Measurements from ENCODE around the gene PIAS4. TPM values are rescaled to one million over a fixed set of nuclear protein-coding genes. Genes with fewer than 3 reads are reported as not detected.

Gene PIAS4
- total RNA-seq, 1 donor from 2014 or later, result 32.2 TPM

DNA sequence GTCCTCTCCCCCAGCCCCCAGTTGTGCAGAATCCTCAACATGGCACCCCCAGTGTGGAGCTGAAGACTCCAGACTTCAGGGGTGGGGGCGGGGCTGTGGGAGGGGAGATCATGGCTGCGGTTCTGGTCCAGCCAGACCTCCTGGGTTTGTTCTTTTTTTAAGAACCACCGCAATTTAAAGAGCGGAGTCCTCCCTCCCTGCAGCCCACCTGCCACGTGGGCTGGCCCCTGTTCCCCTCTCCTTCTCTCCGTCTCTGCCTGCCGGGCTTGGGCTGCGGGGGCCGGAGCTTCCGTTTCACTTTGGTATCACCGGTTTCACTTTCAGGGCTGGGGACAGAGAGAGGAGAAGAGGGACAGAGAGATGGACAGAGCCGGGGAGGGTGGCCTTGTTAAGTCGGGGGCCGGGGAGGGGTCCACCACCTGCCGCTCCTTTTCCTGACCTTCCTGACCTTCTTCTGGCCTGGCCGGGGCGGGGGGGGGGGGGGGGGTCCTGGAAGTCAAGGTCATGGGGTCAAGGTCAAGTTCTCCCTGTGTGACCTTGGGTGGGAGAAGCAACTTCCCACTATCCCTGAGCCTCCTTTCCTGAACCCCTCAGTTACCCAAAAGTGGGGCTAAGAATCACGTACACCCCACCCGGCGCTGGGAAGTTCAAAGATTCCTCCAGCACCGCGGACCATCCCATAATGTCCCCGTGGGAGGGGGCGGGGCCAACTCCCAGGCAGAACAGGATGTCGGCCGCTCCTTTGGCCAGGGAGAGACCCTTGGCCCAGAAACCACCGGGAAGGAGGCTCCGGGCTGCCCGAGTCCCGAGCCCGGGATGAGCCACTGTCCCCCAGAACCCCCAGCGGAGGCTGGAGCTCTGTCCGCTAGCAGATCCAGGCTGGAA, 70.5 kb downstream of the PIAS4 start:
- DNase-seq, result peak; percentile 88
- Mint-ChIP-seq H3K9me3 (no peaks in the 10 kb centered on the region), H3K4me1 (peaks cover 39% of the 10 kb centered on the region), H3K27ac (peak overlapping the region; percentile 87), H3K27me3 (no peaks in the 10 kb centered on the region), H3K36me3 (ENCODE audit: low read depth) (no peaks in the 10 kb centered on the region), H3K4me3 (peak overlapping the region; percentile 76)
- intact Hi-C loops (cut with micrococcal nuclease), result loop anchor here (1.0 kb wide), 1 partner anchor 12 kb away; the partner anchor contains the start of gene ZBTB7A

DNA sequence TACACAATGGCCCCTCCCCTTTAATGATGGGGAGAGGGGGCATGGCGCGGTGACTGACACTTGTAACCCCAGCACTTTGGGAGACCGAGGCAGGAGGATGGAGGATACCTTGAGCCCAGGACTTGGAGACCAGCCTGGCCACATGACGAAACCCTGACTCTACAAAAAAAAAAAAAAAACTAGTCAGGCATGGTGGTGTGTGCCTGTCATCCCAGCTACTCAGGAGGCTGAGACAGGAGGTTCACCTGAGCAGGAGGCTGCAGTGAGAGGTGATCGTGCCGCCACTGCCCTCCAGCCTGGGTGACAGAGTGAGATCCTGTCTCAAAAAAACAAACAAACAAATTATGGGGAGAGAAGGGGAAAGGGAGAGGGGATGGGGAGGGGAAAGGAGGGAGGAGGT, 72.9 kb downstream of the PIAS4 start:
- intact Hi-C loops (cut with micrococcal nuclease), result no loop called here
- H3K9me3 Mint-ChIP-seq, result no peaks in the 10 kb centered on the region
- H3K27ac Mint-ChIP-seq, result peak overlapping the region; percentile 36
- peaks cover 37% of the 10 kb centered on the region for H3K4me1 Mint-ChIP-seq
- no peaks in the 10 kb centered on the region for H3K27me3 Mint-ChIP-seq
- H3K4me3 Mint-ChIP-seq, result no peak overlapping the region
- H3K36me3 Mint-ChIP-seq (ENCODE audit: low read depth), result peaks cover 1% of the 10 kb centered on the region
- no peak for DNase-seq

DNA sequence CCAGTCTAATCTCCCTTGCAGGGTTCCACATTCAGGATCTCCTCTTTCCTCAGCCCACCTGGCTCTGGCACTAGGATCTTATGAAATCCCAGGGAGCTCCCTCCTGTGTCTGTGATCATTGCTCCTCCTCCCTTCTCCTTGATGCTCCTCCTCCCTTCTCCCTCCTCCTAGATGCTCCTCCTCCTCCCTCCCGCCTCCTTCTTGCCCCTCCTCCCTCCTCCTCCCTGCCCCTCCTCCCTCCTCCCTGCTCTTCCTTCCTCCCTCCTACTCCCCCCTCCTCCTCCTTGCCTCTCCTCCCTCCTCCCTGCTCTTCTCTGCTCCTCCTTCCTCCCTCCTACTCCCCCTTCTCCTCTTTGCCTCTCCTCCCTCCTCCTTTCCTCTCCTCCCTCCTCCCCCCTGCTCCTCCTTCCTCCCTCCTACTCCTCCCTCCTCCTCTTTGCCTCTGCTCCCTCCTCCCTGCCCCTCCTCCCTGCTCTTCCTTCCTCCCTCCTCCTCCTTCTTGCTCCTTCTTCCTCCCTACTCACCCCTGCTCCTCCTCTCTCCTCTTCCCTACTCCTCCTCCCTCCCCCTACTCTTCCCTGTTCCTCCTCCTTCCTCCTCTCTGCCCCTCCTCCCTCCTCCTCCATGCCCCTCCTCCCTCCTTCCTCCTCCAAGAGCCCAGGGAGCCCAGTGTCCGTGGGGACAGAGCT, 74.0 kb downstream of the PIAS4 start:
- no peak overlapping the region for H3K27ac Mint-ChIP-seq

DNA sequence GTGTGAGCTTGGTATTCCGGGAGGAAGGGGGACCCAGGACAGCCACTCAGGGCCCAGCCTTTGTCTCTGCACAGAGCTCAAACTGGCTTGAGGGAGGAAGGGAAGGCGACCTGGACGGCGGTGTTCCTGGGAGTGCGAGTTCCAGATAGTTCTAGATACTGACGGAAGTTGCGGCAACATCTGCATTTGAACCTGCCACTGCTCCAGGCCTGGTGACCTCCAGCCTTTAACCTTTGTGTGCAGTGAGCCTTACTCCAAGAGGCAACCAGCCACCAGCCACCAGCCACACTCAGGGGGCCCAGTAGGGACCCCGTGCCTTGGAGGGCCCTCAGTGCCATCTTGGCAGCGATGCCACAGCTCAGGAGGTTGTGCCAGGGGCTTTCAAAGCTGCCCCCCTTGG, 74.6 kb downstream of the PIAS4 start:
- Mint-ChIP-seq H3K27me3 (no peaks in the 10 kb centered on the region), H3K36me3 (ENCODE audit: low read depth) (peaks cover 1% of the 10 kb centered on the region), H3K9me3 (no peaks in the 10 kb centered on the region), H3K4me3 (no peak overlapping the region), H3K4me1 (peaks cover 35% of the 10 kb centered on the region), H3K27ac (no peak overlapping the region)
- no peak for DNase-seq
- intact Hi-C loops (cut with micrococcal nuclease), result no loop called here

More for the DNA sequence above, 74.0 kb downstream of the PIAS4 start:
- Mint-ChIP-seq H3K4me1 (peaks cover 39% of the 10 kb centered on the region), H3K9me3 (no peaks in the 10 kb centered on the region), H3K36me3 (ENCODE audit: low read depth) (peaks cover 1% of the 10 kb centered on the region), H3K27me3 (no peaks in the 10 kb centered on the region), H3K4me3 (no peak overlapping the region)
- intact Hi-C loops (cut with micrococcal nuclease), result no loop called here
- no peak for DNase-seq

DNA sequence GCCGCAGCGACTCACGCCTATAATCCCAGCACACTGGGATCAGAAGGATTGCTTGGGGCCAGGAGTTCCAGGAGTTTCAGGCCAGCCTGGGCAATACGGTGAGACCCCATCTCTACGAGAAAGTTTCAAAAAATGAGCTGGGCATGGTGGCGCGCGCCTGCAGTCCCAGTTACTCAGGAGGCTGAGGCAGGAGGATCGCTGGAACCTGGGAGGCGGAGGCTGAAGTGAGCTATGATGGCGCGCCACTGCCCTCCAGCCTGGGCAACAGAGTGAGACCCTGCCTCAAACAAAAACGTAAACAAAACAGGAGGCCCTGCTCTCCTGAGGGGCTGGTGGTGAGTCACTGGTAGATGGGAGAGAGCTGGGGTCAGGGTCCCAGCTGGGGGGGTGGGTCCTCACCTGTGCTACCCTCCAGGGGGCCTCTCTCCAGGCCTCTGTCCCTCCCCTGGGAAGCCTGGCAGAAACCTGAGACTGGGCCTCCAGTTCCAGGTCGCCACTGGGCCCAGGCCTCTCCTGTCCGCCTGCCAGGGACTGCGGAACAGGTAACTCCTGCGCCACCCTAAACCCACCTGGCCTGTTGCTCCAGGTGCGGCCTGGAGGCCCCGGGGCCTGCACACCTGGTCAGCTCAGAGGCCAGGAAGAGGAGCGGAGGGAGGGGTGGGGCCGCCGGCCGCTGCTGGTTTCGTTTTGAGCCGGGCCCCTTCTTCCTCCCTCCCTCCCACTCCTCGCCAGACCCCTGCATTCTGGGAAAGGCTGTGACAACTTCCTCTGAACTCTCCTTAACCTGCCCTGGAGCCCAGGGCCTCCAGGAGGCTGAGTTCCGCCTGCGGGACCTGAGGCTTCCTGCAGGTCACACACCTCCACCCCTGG, 76.4 kb downstream of the PIAS4 start:
- peaks cover 4% of the 10 kb centered on the region for H3K36me3 Mint-ChIP-seq (ENCODE audit: low read depth)
- H3K9me3 Mint-ChIP-seq, result no peaks in the 10 kb centered on the region
- intact Hi-C loops (cut with micrococcal nuclease), result no loop called here
- H3K27ac Mint-ChIP-seq, result peak overlapping the region; percentile 89
- no peaks in the 10 kb centered on the region for H3K27me3 Mint-ChIP-seq
- peaks cover 42% of the 10 kb centered on the region for H3K4me1 Mint-ChIP-seq
- DNase-seq, result peak; percentile 85
- peak overlapping the region; percentile 67 for H3K4me3 Mint-ChIP-seq

DNA sequence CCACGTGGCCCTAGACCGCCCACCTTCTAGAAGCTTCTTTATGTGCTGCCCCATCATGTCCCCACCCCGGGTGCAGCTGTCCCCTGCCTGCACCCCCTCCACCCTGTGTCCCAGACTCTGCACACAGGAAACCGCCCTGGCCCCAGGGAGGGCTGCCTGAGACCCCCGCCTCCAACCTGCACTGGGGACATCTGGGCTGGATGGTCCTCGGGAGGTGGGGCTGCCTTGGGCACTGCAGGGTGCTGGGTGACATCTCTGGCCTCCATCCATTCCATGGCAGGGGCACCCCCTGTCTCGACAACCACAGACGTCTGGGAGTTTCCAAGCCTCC, 77.0 kb downstream of the PIAS4 start:
- H3K4me3 Mint-ChIP-seq, result peak overlapping the region; percentile 67
- H3K27me3 Mint-ChIP-seq, result no peaks in the 10 kb centered on the region
- H3K36me3 Mint-ChIP-seq (ENCODE audit: low read depth), result peaks cover 7% of the 10 kb centered on the region
- peaks cover 44% of the 10 kb centered on the region for H3K4me1 Mint-ChIP-seq
- DNase-seq, result no peak
- peak overlapping the region; percentile 89 for H3K27ac Mint-ChIP-seq
- no peaks in the 10 kb centered on the region for H3K9me3 Mint-ChIP-seq
- intact Hi-C loops (cut with micrococcal nuclease), result no loop called here

DNA sequence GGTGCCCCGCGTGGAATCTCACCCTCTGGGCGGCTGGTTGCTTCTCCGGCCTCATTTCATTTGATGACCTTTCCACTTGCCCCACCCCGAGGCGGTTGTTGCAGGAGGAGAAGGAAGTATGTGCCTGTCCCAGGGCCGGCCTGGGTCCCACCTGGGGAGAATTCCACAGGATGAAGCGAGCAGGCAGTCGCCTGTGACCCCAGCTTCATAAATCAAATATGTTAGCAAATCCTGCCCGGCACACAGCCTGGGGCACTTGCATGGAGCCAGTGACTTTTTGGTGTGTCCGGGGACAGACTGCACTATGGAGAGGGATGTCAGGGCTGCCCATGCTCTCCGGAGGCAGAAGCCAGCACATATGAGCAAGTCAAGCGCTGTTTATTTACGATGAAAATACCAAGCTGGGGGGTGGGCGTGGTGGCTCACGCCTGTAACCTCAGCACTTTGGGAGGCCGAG, 78.9 kb downstream of the PIAS4 start:
- intact Hi-C loops (cut with micrococcal nuclease), result no loop called here
- peak overlapping the region; percentile 43 for H3K4me3 Mint-ChIP-seq
- DNase-seq, result no peak
- H3K27ac Mint-ChIP-seq, result peak overlapping the region; percentile 66
- peaks cover 11% of the 10 kb centered on the region for H3K36me3 Mint-ChIP-seq (ENCODE audit: low read depth)
- no peaks in the 10 kb centered on the region for H3K9me3 Mint-ChIP-seq
- no peaks in the 10 kb centered on the region for H3K27me3 Mint-ChIP-seq
- peaks cover 41% of the 10 kb centered on the region for H3K4me1 Mint-ChIP-seq

DNA sequence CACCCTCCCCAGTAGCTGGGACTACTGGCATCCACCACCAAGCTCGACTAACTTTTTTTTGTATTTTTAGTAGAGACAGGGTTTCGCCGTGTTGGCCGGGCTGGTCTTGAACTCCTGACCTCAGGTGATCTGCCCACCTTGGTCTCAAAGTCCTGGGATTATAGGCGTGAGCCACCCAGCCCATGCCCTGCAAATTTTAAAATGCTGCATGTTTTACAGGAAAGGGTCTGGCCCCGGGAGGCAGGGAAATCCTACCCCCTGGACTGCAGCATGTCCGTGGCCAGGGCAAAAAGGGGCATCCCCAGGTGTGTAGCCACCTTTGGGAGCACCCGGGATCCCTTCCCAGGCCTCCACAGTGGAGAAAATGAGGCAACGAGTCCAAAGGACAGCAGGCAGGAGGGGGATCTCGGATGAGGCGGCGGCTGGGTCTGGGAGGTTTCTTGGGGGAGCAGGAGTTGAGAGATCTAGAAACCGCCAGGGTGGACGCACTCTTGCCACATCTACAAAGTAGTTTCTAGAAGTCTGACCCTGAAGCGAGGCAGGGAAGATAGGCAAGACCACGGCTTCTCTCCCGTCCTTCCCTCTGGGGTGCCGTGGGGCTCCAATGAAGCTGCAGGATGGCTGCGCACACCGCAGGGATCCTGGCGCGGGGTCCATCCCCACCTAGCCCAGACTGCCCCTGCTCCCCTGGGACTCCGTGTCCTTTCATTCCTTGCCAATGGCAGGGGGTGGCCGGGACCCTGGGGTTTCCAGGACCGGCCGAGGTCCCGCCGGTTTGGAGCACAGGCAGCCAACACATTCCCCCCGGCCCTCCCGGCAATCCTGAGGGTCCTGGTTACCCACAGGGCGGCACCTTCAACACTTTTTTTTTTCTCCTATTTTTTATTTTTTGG, 80.5 kb downstream of the PIAS4 start:
- Mint-ChIP-seq H3K4me1 (peaks cover 40% of the 10 kb centered on the region), H3K9me3 (no peaks in the 10 kb centered on the region), H3K27me3 (no peaks in the 10 kb centered on the region), H3K4me3 (peak overlapping the region; percentile 86), H3K27ac (peak overlapping the region; percentile 97), H3K36me3 (ENCODE audit: low read depth) (peaks cover 12% of the 10 kb centered on the region)
- DNase-seq, result no peak
- intact Hi-C loops (cut with micrococcal nuclease), result loop anchor here (2.0 kb wide), 2 partner anchors 13 to 21 kb away; partner anchors contain the start of gene ZBTB7A

DNA sequence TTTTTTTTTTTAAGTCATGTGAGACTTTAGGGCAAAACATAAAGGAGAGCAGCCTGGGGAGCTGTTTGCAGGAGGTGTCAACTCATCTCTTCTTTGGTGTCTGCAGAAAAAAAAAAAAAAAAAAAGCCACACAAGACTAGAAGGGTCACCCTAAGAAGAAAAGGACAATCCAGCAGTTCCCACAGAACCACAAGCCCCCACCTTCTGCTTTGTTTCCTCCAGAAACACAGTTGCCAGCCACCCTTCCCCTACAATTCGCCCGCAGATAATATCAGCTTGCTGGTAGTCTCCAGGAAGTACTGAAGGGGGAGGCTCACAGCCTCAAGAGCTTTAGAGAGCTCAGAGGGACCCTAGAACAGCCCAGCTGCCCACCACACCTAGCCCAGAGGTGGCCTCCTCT, 81.4 kb downstream of the PIAS4 start:
- no peaks in the 10 kb centered on the region for H3K27me3 Mint-ChIP-seq
- H3K4me3 Mint-ChIP-seq, result peak overlapping the region; percentile 86
- H3K36me3 Mint-ChIP-seq (ENCODE audit: low read depth), result peaks cover 21% of the 10 kb centered on the region
- peak; percentile 92 for DNase-seq
- H3K27ac Mint-ChIP-seq, result peak overlapping the region; percentile 97
- intact Hi-C loops (cut with micrococcal nuclease), result loop anchor here (2.0 kb wide), 2 partner anchors 14 to 22 kb away; partner anchors contain the start of gene ZBTB7A
- no peaks in the 10 kb centered on the region for H3K9me3 Mint-ChIP-seq
- H3K4me1 Mint-ChIP-seq, result peaks cover 38% of the 10 kb centered on the region

Other genes starting within 250 kb of the PIAS4 start
- gene APBA3, start 246.0 kb upstream of the PIAS4 start, total RNA-seq, result 41.5 and 48.7 TPM in 2 replicates
- 91.4 and 96.6 TPM in 2 replicates for gene MRPL54, start 245.1 kb upstream of the PIAS4 start, total RNA-seq
- not detected in 2 replicates for gene RAX2, start 235.5 kb upstream of the PIAS4 start, total RNA-seq
- gene MATK, start 221.4 kb upstream of the PIAS4 start, total RNA-seq, result 31.6 and 32.3 TPM in 2 replicates
- not detected in 2 replicates for gene ZFR2, start 138.7 kb upstream of the PIAS4 start, total RNA-seq
- gene ATCAY, start 127.1 kb upstream of the PIAS4 start, total RNA-seq, result not detected in 2 replicates
- gene NMRK2, start 74.7 kb upstream of the PIAS4 start, total RNA-seq, result not detected in 2 replicates
- 45.6 and 46.7 TPM in 2 replicates for gene DAPK3, start 36.6 kb upstream of the PIAS4 start, total RNA-seq
- 2,394 and 2,438 TPM in 2 replicates for gene EEF2, start 22.3 kb upstream of the PIAS4 start, total RNA-seq
- gene ZBTB7A, start 59.2 kb downstream of the PIAS4 start, total RNA-seq, result 35.8 and 39.6 TPM in 2 replicates
- gene MAP2K2, start 116.4 kb downstream of the PIAS4 start, total RNA-seq, result 125 and 135 TPM in 2 replicates
- gene CREB3L3, start 145.9 kb downstream of the PIAS4 start, total RNA-seq, result 0.12 TPM in 1 of 2 replicates, not detected in the other
- gene SIRT6, start 174.8 kb downstream of the PIAS4 start, total RNA-seq, result 39.8 and 48.0 TPM in 2 replicates
- 0.50 and 0.72 TPM in 2 replicates for gene ANKRD24, start 175.0 kb downstream of the PIAS4 start, total RNA-seq
- 44.0 and 45.0 TPM in 2 replicates for gene EBI3, start 221.8 kb downstream of the PIAS4 start, total RNA-seq
- gene YJU2, start 239.3 kb downstream of the PIAS4 start, total RNA-seq, result 35.5 and 38.2 TPM in 2 replicates

Measured in activated CD4-positive, alpha-beta T cell treated with anti-CD3 and anti-CD28 coated beads, Interleukin-2, amount 10 ng/mL, durations not matched to agents 24 days and 14 days (primary cell).